Kidney glomerular epithelial cell (primary cell): ENCODE measurements around the gene OR56B1.
A peak's percentile ranks its signal among the peaks of the same experiment; 100 is the strongest.
"Not testable (repeated sequence)": the region's sequence is repeated elsewhere in the genome, so short reads cannot be mapped to it uniquely, and the experiment has no call there.

Experiments used
- DNase-seq: peaks from one replicate; lab custom pipeline; 2025; lab: John Stamatoyannopoulos, UW

Gene OR56B1

DNA sequence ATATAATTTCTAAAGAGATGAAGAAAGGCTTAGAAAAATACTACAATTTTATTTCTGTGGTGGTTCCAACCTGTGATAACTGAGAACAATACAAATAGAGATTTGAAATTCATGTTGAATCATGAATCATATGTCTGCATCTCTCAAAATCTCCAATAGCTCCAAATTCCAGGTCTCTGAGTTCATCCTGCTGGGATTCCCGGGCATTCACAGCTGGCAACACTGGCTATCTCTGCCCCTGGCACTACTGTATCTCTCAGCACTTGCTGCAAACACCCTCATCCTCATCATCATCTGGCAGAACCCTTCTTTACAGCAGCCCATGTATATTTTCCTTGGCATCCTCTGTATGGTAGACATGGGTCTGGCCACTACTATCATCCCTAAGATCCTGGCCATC is at the start of gene OR56B1:
OR56B1 (plus strand) TSS at position 53 of the 400 bp plus-strand sequence; CDS start at position 122, 69 bp downstream.
- DNase-seq, result peak; percentile 4

GRCh38 chr11:5688482-5688881 is 47.8 kb upstream of the OR56B1 start:
- no peak for DNase-seq

- DNase-seq, result peak; percentile 64
Measured at GRCh38 chr11:5689551-5689983, 46.7 kb upstream of the OR56B1 start, which contains the start of gene TRIM22. Gene TRIM22 (plus strand): TSS chr11:5689790. CDS start chr11:5696233, 6,443 bp downstream.

DNA sequence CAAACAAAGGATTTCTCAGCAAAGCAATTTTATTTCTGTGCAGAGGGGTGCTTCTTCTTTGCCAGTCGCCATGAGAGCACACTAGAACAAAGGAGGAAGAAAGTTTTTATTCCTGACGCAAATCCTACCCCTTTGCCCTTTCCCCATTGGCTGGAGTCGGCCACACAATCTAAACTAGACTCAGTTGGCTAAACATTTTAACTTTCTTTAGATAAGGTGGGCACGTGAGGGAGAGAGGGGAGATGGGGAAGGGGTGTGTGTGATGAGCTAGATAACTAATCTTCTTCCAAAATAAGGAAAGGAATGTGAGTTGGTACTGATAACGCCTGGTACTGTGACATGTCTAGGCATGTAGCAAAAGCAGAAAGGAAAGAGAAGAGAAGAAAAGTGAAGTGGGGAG is 46.0 kb upstream of the OR56B1 start:
- DNase-seq, result peak; percentile 51

GRCh38 chr11:5690736-5691135 is 45.5 kb upstream of the OR56B1 start:
- peak; percentile 41 for DNase-seq

- not testable (repeated sequence) for DNase-seq
Measured at GRCh38 chr11:5691238-5691963, 44.8 kb upstream of the OR56B1 start.

DNA sequence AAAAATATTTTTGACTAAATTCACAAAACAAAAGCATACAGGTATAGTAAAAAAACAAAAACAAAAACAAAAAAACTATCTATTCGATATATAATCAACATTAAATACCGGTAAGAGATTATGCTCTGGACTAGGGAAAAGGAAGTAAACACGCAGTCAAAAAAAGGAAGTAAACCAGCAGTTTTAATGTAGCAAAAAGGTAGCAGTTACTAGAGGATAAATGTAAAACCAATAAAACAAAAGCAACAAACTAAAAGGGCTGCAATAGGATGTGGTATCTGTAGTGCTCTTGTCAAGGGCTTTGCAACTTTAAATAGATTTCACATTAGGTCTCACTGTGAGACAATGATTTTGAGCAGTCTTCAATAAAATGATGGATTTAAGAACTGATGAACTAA is 44.3 kb upstream of the OR56B1 start:
- no peak for DNase-seq

- no peak for DNase-seq
Measured at GRCh38 chr11:5694642-5695041, 41.6 kb upstream of the OR56B1 start.

DNA sequence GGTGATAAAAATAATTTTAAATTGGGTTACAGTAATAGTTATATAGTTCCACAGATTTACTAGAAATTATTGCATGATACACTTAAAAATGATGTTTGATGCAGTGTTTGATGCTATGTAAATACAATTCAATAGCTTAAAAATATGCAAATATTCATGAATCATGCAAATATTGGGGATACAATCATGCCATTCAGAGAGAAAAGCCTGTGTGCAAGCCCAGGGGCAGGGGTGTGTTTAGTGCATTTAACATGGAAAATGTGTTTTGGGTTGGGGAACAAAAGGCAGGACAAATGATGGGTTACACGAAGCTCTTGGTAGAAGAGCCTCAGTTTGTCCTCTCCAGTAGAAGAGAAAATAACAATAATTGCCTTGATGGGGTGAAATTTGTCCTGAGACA is 40.7 kb upstream of the OR56B1 start:
- DNase-seq, result no peak

DNA sequence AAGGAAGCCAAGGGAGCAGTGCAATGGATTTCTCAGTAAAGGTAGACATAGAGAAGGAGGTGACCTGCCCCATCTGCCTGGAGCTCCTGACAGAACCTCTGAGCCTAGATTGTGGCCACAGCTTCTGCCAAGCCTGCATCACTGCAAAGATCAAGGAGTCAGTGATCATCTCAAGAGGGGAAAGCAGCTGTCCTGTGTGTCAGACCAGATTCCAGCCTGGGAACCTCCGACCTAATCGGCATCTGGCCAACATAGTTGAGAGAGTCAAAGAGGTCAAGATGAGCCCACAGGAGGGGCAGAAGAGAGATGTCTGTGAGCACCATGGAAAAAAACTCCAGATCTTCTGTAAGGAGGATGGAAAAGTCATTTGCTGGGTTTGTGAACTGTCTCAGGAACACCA is 40.0 kb upstream of the OR56B1 start:
- DNase-seq, result no peak

DNA sequence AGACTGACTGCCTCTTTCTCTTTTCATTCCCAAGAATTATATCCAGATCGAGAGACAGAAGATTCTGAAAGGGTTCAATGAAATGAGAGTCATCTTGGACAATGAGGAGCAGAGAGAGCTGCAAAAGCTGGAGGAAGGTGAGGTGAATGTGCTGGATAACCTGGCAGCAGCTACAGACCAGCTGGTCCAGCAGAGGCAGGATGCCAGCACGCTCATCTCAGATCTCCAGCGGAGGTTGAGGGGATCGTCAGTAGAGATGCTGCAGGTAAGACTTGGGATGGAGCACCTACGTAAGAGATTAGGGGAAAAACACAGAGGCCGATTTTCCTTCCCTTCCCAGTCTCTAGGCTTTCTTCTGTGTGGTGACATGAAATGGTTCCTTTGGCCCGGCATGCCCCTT is 38.0 kb upstream of the OR56B1 start:
- no peak for DNase-seq

DNA sequence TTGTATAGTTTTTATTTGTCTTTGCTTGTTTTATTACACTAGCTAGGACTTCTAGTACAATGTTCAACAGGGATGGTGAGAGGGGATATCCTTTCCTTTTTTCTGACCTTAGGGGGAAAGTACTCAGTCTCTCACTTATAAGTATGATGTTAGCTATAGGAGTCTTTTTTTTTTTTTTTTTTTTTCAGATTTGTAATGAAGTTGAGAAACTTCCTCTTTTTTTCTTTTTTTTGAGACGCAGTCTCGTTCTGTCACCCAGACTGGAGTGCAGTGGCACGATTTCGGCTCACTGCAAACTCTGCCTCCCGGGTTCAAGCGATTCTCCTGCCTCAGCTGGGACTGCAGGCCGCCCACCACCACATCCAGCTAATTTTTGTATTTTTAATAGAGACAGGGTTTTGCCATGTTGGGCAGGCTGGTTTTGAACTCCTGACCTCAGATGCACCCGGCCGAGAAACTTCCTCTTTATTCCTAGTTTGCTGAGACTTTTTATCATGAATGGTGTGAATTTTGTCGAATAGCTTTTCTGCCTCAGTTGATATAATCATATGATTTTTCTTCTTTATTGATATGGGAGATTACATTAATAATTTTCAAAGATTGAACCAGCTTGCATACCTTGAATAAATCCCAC is 35.7 kb upstream of the OR56B1 start:
- no peak for DNase-seq

- DNase-seq, result no peak
Measured at GRCh38 chr11:5701055-5701577, 35.1 kb upstream of the OR56B1 start.

- DNase-seq, result no peak
Measured at GRCh38 chr11:5703741-5704536, 32.3 kb upstream of the OR56B1 start.

GRCh38 chr11:5705688-5706087 is 30.6 kb upstream of the OR56B1 start:
- DNase-seq, result no peak

DNA sequence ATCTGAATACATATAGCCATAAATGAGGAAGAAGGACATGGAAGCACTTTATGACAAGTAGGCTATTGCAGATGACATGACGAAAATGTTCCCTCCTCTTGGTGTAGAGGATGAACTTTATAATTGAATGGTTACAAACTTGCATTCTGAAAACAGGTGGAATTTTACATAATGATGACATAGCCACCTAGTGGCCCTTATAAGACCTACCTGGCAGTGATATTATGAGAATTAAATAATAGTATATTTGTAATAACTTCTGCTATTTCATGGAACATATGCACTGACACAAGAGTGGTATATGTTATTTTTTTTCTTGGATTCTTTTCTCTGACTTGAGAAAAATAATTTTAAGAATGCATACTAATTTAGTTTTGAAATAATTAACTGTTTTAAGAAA is 23.7 kb upstream of the OR56B1 start:
- no peak for DNase-seq

DNA sequence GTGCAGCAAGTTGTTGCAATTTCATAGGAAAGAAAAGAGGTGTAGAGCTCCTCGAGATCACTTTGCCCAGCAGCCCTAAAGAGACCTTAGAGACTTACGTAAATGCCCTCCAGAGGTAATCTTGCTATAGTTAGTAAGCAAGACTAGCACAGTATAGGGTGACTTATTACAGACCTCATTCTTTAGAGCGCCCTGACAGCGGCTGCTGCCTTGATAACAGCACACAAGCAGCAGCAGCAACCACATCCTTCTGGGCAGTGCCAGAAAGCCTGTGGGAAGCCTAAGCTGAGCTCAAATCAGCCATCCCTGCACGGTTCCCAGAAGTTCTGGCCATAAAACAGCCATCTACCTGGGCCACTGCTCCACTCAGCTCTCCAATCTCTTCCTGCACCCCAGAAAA is 22.6 kb upstream of the OR56B1 start:
- DNase-seq, result no peak

DNA sequence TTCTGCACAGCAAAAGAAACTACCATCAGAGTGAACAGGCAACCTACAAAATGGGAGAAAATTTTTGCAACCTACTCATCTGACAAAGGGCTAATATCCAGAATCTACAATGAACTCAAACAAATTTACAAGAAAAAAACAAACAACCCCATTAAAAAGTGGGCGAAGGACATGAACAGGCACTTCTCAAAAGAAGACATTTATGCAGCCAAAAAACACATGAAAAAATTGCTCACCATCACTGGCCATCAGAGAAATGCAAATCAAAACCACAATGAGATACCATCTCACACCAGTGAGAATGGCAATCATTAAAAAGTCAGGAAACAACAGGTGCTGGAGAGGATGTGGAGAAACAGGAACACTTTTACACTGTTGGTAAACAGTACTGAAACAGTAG is 19.7 kb upstream of the OR56B1 start:
- not testable (repeated sequence) for DNase-seq

DNA sequence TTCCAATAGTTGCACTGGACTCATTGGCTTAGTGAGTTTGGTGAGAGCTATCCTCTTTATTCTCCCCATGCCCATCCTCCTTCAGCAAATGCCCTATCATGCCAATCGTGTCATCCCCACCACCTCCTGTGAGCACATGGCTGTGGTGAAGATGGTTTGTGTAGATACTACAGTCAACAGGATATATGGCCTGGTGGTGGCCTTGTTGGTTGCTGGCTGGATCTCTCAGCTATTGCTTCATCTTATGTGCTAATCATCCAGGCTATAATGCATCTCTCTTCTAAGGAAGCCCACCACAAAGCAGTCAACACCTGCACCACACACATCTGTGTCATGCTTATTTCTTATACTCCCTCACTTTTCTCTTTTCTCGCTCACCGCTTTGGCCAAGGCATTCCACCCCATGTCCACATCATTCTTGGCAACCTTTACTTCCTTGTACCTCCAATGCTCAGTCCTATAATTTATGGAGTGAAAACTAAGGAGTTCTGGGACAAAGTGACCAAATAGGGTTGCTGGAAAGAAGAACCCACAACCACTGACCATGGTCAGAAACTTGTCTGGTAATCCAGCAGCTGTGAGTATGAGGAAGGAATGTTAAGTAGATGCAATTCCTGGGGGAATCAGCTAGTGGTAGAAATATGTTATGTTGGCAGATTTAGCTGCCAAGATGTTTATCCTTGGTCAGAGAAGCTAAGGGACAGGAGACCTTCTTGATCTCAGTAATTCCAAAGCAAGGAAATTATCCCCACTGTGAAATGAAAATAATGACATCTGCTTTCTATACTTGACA is 16.3 kb upstream of the OR56B1 start:
- no peak for DNase-seq

DNA sequence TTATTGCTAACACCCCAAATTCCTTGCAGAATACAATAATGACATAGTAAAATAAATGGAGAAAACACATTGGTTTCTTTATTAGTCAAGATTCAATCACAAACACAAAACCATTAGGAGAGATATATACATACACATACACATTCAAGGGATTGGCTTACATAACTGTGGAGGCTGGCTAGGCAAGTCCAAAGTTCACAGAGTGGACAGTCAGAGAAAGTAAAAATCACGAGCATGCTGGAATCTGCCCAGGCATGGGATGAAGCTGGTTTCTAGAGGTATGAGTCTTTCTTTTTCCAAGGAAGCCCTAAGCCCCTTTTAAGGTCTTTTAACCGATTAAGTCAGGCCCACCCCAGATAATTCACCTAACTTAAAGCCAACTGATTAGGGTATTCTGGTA is 13.6 kb upstream of the OR56B1 start:
- DNase-seq, result no peak

DNA sequence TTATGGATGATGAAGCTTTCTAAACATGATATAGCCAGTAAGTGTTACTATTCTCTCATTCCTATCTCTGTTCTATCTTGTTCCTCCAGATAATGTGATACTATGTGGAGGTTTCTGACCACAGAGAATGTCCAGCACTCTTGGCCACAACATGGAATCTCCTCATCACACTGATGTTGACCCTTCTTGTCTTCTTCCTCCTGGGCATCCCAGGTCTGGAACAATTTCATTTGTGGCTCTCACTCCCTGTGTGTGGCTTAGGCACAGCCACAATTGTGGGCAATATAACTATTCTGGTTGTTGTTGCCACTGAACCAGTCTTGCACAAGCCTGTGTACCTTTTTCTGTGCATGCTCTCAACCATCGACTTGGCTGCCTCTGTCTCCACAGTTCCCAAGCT is 9.9 kb upstream of the OR56B1 start:
- DNase-seq, result no peak

DNA sequence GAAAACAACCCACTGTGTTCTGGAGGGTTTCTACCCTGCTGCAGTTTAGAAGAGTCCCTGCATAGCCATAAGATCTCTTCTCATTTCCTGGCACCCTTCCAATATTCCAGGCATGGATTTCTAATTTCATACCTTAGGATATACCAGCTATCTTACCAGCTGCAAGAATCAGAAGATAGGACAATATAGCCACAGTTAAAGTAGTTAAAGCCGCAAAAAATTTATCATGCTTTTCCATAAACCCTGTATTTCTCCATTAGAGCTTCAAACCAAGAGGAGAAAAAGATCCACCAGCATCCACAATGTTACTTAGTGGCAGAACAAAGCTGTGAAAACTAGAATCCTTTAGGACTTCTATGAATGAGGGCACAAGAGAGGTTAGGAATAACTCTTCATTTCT is 8.6 kb upstream of the OR56B1 start:
- no peak for DNase-seq
